Heart left ventricle (tissue), 13 donors: ENCODE results near the gene DNAAF9.

Experiments
- POLR2A ChIP-seq, 2 donors: fragments of 450-650 bp; IDR thresholded peaks; one replicate each; pipeline ENCODE4 v1.6.1; 2017; ENCODE audit warnings: antibody characterized with exemption in 2 of 2, mild to moderate bottlenecking in 2 of 2, moderate library complexity in 2 of 2
- TF ChIP-seq, protein P1 (sequence below), 12 donors: fragments of 200-600 bp; sonication (generic) in 4 of 12; IDR thresholded peaks; one replicate each; pipeline versions ENCODE4 v1.5.0 to v1.8.0; 2018 to 2022; ENCODE audit warnings: antibody characterized with exemption in 12 of 12, mild to moderate bottlenecking in 5 of 12
- donor health status: ischemic (EF 13 %, LVEDD 7.1; RV severe dilation, severe dysfunction).
- donor health status: DM: no; HTN: yes; CAD: no.
- donor health status: DM: no; HTN: no; CAD: no.
- donor health status: ischemic (EF 25% LVEDD 6.9; RV normal size, moderate dysfunction).
- donor health status: ischemic (EF 25% LVEDD 5.7; RV mildly dilated, moderate dysfunction).
- donor health status: ischemic (EF 35%, LVEDD 5.7; RV mildly dilated, moderate dysfunction).
- donor health status: nonischemic (EF 11% LVEDD 7.7; RV severe dilation, severe dysfunction).
- donor health status: DM: yes; HTN: yes; CAD: no.
- donor health status: PGD.
- donor health status: ischemic (EF 29% LVEDD 5.4; RV normal size, mild dysfunction).
- donor health status: nonischemic (EF 23%, LVEDD 6.1; RV moderate dilation, normal function).

- TF ChIP-seq POLR2A (IDR thresholded peaks at IDR 0.05), result no peak
- TF ChIP-seq, protein P1, sequence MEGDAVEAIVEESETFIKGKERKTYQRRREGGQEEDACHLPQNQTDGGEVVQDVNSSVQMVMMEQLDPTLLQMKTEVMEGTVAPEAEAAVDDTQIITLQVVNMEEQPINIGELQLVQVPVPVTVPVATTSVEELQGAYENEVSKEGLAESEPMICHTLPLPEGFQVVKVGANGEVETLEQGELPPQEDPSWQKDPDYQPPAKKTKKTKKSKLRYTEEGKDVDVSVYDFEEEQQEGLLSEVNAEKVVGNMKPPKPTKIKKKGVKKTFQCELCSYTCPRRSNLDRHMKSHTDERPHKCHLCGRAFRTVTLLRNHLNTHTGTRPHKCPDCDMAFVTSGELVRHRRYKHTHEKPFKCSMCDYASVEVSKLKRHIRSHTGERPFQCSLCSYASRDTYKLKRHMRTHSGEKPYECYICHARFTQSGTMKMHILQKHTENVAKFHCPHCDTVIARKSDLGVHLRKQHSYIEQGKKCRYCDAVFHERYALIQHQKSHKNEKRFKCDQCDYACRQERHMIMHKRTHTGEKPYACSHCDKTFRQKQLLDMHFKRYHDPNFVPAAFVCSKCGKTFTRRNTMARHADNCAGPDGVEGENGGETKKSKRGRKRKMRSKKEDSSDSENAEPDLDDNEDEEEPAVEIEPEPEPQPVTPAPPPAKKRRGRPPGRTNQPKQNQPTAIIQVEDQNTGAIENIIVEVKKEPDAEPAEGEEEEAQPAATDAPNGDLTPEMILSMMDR (IDR thresholded peaks at IDR 0.05), result no peak
These were observed 45.2 kb upstream of the DNAAF9 start for GRCh38 chr20:3452690-3453089.
